Endodermal cell (in vitro differentiated cells): Measurements from ENCODE around the gene CD63. TPM values are rescaled to one million over a fixed set of nuclear protein-coding genes. Genes with fewer than 3 reads are reported as not detected.

Experiments
- DNase-seq: peaks from one replicate; pipeline ENCODE4 v3.0.0-alpha.2; 2017
- H3K27ac ChIP-seq: 2 replicates; pipeline ENCODE4 v1.5.1; 2013; ENCODE audit warnings: mild to moderate bottlenecking, low read depth, low read length, moderate library complexity
- H3K27me3 ChIP-seq: 2 replicates; pipeline ENCODE4 v1.6.1; 2013; ENCODE audit warnings: mild to moderate bottlenecking, low read length, moderate library complexity; ENCODE audit not compliant: insufficient read depth, control insufficient read depth, poor library complexity, severe bottlenecking
- H3K36me3 ChIP-seq: 2 replicates; pipeline ENCODE4 v1.7.0; 2013; ENCODE audit warnings: mild to moderate bottlenecking, low read length, moderate library complexity; ENCODE audit not compliant: control insufficient read depth, insufficient read depth
- H3K4me1 ChIP-seq: one replicate; pipeline ENCODE4 v1.7.0; 2013; ENCODE audit warnings: low read length; ENCODE audit not compliant: control insufficient read depth, insufficient read depth
- H3K4me3 ChIP-seq: 2 replicates; pipeline ENCODE4 v1.5.1; 2013; ENCODE audit warnings: mild to moderate bottlenecking, low read length, moderate library complexity
- H3K9ac ChIP-seq: 2 replicates; pipeline ENCODE4 v1.6.1; 2013; ENCODE audit warnings: mild to moderate bottlenecking, low read length, moderate library complexity; ENCODE audit not compliant: poor library complexity, severe bottlenecking; ENCODE audit errors: extremely low read depth
- H3K9me3 ChIP-seq: 2 replicates; pipeline ENCODE4 v1.6.1; 2013; ENCODE audit warnings: mild to moderate bottlenecking, low read length, moderate library complexity; ENCODE audit not compliant: control insufficient read depth
- H3K27ac Mint-ChIP-seq: 2 replicates; pipeline ENCODE4 v1.8.0; 2020; ENCODE audit warnings: mixed read lengths
- H3K27me3 Mint-ChIP-seq: 2 replicates; pipeline ENCODE4 v1.8.0; 2021; ENCODE audit warnings: mild to moderate bottlenecking, mixed read lengths; ENCODE audit not compliant: insufficient read depth
- H3K36me3 Mint-ChIP-seq: 2 replicates; pipeline ENCODE4 v1.8.0; 2020; ENCODE audit warnings: low read depth, mixed read lengths
- H3K4me1 Mint-ChIP-seq: 2 replicates; pipeline ENCODE4 v1.8.0; 2020; ENCODE audit warnings: mixed read lengths
- H3K4me3 Mint-ChIP-seq: 2 replicates; pipeline ENCODE4 v1.8.0; 2020; ENCODE audit warnings: mild to moderate bottlenecking, moderate library complexity, mixed read lengths
- H3K9me3 Mint-ChIP-seq: 2 replicates; pipeline ENCODE4 v1.8.0; 2020; ENCODE audit warnings: mild to moderate bottlenecking, mixed read lengths
- CTCF ChIP-seq: fragments of 200-600 bp; sonication (generic); conservative IDR thresholded peaks from 2 replicates; pipeline ENCODE4 v1.5.0; 2021; ENCODE audit warnings: antibody characterized with exemption, mild to moderate bottlenecking
- WGBS, 2 experiments: methylation state at CpG; one replicate each; pipeline versions ENCODE4 v1.1.5 to v1.1.7; 2013; ENCODE audit warnings: missing lambda C conversion rate in 2 of 2, mixed read lengths in 1 of 2; ENCODE audit not compliant: insufficient coverage in 1 of 2, insufficient read length in 1 of 2; 5-methylcytosine and 5-hydroxymethylcytosine counted together
- total RNA-seq, 2 donors: library from RNA; stranded (reverse); fragmentation: NEBNext Ultra II Directional in 1 of 2; extraction: Animal tissue kit (Norgen Biotek cat#: 25700) in 1 of 2; gene quantifications; 2 replicates in 1 of 2; 3 replicates in 1 of 2; pipeline ENCODE4 v1.2.1, GENCODE V29; 2021

Gene CD63
- total RNA-seq, 2 donors from 2014 or later = 879 to 1,041 TPM

GRCh38 chr12:55746174-55746912, 17.5 kb upstream of the CD63 start:
- peaks cover 34% of the 10 kb centered on the region for H3K36me3 Mint-ChIP-seq
- H3K27me3 Mint-ChIP-seq = no peaks in the 10 kb centered on the region
- no peak for DNase-seq
- 0 to 32% methylated on average over 2 to 3 of the region's 3 CpGs for WGBS, 2 experiments
- Histone ChIP-seq H3K9ac (peak overlapping the region; percentile 30), H3K27me3 (no peaks in the 10 kb centered on the region), H3K36me3 (peaks cover 45% of the 10 kb centered on the region), H3K4me1 (peaks cover 5% of the 10 kb centered on the region), H3K4me3 (peak overlapping the region; percentile 96), H3K9me3 (no peaks in the 10 kb centered on the region), H3K27ac (peak overlapping the region; percentile 84)
- no peaks in the 10 kb centered on the region for H3K9me3 Mint-ChIP-seq
- H3K4me3 Mint-ChIP-seq = peak overlapping the region; percentile 92
- no peak for TF ChIP-seq CTCF
- H3K27ac Mint-ChIP-seq = peak overlapping the region; percentile 95
- H3K4me1 Mint-ChIP-seq = peaks cover 45% of the 10 kb centered on the region

- Histone ChIP-seq H3K4me3 (peak overlapping the region; percentile 96), H3K9ac (peak overlapping the region; percentile 71), H3K36me3 (peaks cover 37% of the 10 kb centered on the region), H3K9me3 (no peaks in the 10 kb centered on the region), H3K27ac (peak overlapping the region; percentile 84), H3K4me1 (peaks cover 5% of the 10 kb centered on the region), H3K27me3 (no peaks in the 10 kb centered on the region)
- Mint-ChIP-seq H3K27ac (peak overlapping the region; percentile 95), H3K27me3 (no peaks in the 10 kb centered on the region), H3K9me3 (no peaks in the 10 kb centered on the region), H3K4me3 (peak overlapping the region; percentile 92), H3K4me1 (peaks cover 45% of the 10 kb centered on the region), H3K36me3 (peaks cover 27% of the 10 kb centered on the region)
- TF ChIP-seq CTCF = peak; percentile 54
- peak; percentile 93 for DNase-seq
- WGBS, 2 experiments = 4 to 14% methylated on average over 1 to 11 of the region's 13 CpGs
Observed at GRCh38 chr12:55745361-55746173, 16.8 kb upstream of the CD63 start.

GRCh38 chr12:55744340-55745030, 15.7 kb upstream of the CD63 start:
- Histone ChIP-seq H3K4me1 (peaks cover 5% of the 10 kb centered on the region), H3K27me3 (no peaks in the 10 kb centered on the region), H3K27ac (peak overlapping the region; percentile 34), H3K9me3 (no peaks in the 10 kb centered on the region), H3K36me3 (peaks cover 28% of the 10 kb centered on the region), H3K9ac (peak overlapping the region; percentile 71), H3K4me3 (peak overlapping the region; percentile 96)
- 2 to 6% methylated on average over 5 to 11 of the region's 11 CpGs for WGBS, 2 experiments
- peak overlapping the region; percentile 89 for H3K27ac Mint-ChIP-seq
- H3K4me3 Mint-ChIP-seq = peak overlapping the region; percentile 92
- DNase-seq = peak; percentile 64
- peaks cover 45% of the 10 kb centered on the region for H3K4me1 Mint-ChIP-seq
- no peaks in the 10 kb centered on the region for H3K27me3 Mint-ChIP-seq
- H3K9me3 Mint-ChIP-seq = no peaks in the 10 kb centered on the region
- peaks cover 20% of the 10 kb centered on the region for H3K36me3 Mint-ChIP-seq
- no peak for TF ChIP-seq CTCF
